Epithelial cell of esophagus (primary cell): ENCODE data around the gene CCNJ.

Experiments used
- DNase-seq: peaks from one replicate; pipeline ENCODE4 v3.0.0; 2010; ENCODE audit warnings: low read depth
- H3K4me3 ChIP-seq: 2 replicates; pipeline ENCODE4 v1.5.1; 2011; ENCODE audit warnings: mild to moderate bottlenecking, low read length, control low read depth
- TF ChIP-seq, protein P1 (sequence below): IDR thresholded peaks from 2 replicates; pipeline ENCODE4 v1.5.1; 2011; ENCODE audit warnings: low read depth, mild to moderate bottlenecking, low read length, control low read depth, inconsistent platforms; ENCODE audit not compliant: insufficient read depth; ENCODE audit errors: missing control alignments

The CCNJ gene

DNA sequence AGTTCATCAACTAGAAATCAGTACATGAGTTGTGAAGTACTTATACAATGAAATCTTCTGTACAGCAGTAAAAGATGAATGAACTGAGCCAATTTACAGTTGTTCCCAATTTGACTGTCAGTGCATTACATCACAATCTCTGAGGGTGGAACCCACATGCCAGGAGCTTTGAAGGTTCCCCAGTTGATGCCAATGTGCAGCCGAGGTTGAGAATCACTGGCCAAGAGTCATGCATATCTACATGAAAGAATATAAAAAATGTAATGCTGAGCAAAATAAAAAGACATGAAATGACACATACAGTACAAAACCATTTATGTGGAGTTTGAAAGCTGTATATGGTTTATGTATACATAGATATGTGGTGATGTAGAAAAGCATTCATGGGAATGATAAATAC, 22.1 kb upstream of the CCNJ start:
- DNase-seq = no peak
- no peak overlapping the region for H3K4me3 ChIP-seq
- TF ChIP-seq, protein P1, sequence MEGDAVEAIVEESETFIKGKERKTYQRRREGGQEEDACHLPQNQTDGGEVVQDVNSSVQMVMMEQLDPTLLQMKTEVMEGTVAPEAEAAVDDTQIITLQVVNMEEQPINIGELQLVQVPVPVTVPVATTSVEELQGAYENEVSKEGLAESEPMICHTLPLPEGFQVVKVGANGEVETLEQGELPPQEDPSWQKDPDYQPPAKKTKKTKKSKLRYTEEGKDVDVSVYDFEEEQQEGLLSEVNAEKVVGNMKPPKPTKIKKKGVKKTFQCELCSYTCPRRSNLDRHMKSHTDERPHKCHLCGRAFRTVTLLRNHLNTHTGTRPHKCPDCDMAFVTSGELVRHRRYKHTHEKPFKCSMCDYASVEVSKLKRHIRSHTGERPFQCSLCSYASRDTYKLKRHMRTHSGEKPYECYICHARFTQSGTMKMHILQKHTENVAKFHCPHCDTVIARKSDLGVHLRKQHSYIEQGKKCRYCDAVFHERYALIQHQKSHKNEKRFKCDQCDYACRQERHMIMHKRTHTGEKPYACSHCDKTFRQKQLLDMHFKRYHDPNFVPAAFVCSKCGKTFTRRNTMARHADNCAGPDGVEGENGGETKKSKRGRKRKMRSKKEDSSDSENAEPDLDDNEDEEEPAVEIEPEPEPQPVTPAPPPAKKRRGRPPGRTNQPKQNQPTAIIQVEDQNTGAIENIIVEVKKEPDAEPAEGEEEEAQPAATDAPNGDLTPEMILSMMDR = no peak

DNA sequence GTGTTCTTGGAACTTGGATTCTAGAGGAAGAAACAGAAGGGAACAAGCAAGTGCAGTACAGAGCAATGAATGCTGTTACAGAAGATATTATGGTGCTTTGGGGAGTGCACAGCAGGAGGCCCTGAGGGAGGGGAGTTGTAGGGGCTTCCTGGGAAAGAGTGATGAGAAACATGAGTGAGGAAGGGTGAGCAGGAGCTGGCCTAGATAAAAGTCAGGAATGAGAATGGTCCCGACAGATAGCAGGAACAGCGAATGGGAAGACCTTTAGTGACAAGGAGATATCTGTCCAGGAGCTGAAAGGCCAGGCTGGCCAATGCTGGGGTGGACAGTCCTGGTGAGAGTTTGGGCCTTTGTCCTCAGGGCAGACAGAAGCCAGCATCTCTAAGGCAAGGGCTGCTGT, 20.6 kb upstream of the CCNJ start:
- H3K4me3 ChIP-seq = no peak overlapping the region
- DNase-seq = no peak
- TF ChIP-seq, protein P1 = no peak

DNA sequence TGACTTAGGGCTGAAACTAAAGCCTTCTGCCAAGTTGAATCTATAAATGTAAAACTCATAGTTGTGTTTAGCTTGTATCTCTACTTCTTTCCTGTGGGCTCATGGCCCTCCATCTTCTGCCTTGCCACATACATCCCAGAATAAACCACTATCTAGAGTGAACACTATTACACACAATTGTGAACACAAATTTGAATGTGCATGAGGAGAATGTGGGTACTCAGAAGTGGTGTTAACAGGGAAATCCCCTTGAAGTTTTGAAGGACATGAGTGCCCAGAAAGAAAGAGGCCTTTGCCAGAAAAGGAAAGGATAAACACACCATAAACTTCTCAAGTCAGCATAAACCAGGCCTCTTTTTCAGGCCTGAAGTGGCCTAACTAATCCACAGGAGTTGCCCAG, 20.2 kb upstream of the CCNJ start:
- TF ChIP-seq, protein P1 = no peak
- no peak for DNase-seq
- no peak overlapping the region for H3K4me3 ChIP-seq

DNA sequence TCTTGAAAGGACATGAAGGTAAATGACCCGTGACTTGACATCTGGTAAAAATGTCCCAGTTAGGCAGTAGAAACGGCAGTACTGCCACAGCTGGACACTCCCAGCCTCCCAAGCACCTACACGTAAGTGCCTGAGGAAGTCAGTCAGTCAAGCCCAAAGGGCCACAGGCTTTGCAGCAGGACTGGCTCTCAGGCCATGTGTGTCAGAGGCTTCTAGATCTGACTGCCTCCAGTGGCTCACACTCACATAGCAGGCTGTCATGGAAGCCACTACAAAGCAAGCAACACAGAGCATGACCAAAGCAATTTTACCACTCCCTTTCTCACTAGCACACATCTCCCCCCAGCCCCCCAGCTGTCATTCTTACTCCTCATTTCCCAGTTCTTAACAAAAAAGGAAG, 17.8 kb upstream of the CCNJ start:
- TF ChIP-seq, protein P1 = peak; percentile 47
- DNase-seq = peak; percentile 47
- H3K4me3 ChIP-seq = no peak overlapping the region

DNA sequence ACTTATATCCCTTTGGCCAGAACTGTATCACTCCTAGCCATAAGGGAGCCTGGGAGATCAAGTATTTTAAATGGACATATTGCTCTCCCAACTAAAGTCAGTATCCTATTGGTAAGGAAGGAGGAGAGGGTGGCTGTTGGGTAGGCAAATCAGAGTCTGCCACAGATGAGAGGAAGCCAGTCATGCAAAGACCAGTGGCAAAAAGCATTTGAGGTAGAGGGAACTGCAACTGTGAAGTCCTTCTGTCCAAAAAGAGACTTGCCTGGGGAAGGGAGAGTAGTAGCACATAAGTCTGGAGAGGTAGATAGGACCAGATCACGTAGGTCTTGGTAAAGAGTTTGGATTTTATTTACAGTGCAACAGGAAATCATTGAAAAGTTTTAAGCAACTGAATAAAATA, 8.8 kb upstream of the CCNJ start:
- DNase-seq = no peak
- no peak overlapping the region for H3K4me3 ChIP-seq
- TF ChIP-seq, protein P1 = no peak

DNA sequence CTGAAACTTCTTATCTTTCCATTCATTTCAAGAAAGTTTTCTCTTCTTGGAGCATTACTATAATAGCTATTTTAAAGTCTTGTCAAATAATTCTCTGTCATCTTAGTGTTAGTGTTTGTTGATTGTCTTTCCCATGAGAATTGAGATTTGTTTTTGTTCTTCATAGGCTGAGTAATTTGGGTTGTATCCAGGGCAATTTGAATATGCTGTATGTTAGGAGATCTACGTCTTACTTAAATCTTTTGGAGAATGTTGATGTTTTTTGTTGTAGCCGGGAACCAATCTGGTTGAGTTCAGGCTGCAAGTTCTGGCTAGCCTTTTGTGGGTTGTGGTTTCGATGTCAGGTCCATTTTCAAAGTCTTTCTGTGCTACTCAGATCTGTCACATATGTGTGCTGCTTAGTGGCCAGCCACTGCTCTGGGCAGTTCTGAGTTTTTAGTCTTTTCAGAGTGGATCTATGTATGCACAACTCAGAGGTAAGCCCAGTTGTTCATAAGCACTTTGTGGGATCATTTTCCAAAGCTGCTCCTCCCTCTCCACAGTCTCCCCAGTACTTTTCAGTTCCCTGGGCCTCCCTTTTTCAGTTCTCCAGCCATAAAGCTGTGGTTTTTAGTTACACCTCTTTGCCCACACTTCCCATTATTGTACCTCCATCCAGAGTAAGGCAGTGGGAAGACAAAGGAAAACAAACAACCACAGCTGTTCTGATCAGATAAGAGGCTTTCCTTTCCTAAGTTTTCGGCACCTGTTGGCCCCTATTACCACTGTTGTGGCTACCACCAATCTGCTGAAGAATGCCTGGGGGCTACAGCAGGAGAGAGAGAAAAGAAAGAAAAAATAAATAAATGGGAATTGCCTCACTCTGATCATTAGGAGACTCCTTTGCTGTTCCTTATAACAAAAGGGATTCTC, 4.7 kb upstream of the CCNJ start:
- no peak overlapping the region for H3K4me3 ChIP-seq
- TF ChIP-seq, protein P1 = no peak
- DNase-seq = peak; percentile 34

DNA sequence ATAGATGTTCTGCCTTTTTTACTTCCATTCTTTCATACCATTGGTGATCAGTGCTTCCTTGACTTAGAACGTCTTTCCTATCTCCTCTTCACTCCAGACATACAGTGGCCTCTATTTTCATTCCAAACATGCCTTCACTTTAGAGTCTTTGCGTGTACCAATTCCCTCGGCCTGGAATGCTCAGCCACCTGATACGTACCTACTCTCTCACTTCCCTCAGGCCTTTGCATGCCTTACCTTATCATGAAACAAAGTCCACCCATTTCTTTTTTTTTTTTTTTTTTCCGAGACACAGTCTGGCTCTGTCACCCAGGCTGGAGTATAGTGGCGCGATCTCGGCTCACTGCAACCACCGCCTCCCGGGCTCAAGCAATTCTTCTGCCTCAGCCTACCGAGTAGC, 2.2 kb upstream of the CCNJ start:
- TF ChIP-seq, protein P1 = no peak

More for the DNA sequence above, 2.2 kb upstream of the CCNJ start:
- no peak for DNase-seq
- no peak overlapping the region for H3K4me3 ChIP-seq
